HG02884 (cell line): ENCODE results near the gene OLFML2A.

ENCODE experiments used
- ATAC-seq: cut with Tn5 transposase; IDR thresholded peaks from one replicate; pipeline ENCODE4 v1.9.1; 2021; ENCODE audit warnings: mild to moderate bottlenecking, moderate library complexity; ENCODE audit not compliant: unreplicated experiment

Gene OLFML2A

GRCh38 chr9:124794902-124795491, 18.1 kb downstream of the OLFML2A start:
- ATAC-seq = no peak

- no peak for ATAC-seq
Observed at GRCh38 chr9:124795881-124796431, 19.0 kb downstream of the OLFML2A start.

GRCh38 chr9:124797343-124798103, 20.6 kb downstream of the OLFML2A start:
- ATAC-seq = no peak

DNA sequence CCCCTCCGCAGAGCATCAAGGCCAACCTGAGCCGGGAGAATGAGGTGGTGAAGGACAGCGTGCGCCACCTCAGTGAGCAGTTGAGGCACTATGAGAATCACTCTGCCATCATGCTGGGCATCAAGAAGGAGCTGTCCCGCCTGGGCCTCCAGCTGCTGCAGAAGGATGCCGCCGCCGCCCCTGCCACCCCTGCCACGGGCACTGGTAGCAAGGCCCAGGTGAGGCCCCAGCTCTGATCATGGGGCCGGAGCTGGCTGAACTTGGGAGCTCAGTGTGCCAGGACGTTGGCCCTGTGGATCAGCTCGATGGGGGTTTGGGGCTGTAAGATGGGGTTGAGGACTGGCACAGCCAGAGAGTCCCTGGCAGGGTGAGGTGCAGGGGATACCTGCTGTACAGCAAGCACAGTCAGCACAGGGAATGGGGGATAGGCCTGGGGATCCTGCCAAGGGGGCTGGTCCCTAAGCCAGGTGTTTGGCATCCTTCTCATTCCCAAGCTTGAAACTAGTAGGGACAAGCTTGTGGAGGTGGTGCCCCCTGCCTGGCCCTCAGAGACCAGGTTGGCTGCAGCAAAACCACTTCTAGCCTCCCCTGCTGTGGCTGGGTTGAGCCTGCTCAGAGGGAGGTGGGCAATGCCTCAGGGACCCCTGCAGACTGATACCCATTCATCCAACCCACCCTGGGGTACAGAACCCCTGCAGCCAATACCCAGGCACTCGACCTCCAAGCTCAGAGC, 22.5 kb downstream of the OLFML2A start:
- ATAC-seq = no peak

DNA sequence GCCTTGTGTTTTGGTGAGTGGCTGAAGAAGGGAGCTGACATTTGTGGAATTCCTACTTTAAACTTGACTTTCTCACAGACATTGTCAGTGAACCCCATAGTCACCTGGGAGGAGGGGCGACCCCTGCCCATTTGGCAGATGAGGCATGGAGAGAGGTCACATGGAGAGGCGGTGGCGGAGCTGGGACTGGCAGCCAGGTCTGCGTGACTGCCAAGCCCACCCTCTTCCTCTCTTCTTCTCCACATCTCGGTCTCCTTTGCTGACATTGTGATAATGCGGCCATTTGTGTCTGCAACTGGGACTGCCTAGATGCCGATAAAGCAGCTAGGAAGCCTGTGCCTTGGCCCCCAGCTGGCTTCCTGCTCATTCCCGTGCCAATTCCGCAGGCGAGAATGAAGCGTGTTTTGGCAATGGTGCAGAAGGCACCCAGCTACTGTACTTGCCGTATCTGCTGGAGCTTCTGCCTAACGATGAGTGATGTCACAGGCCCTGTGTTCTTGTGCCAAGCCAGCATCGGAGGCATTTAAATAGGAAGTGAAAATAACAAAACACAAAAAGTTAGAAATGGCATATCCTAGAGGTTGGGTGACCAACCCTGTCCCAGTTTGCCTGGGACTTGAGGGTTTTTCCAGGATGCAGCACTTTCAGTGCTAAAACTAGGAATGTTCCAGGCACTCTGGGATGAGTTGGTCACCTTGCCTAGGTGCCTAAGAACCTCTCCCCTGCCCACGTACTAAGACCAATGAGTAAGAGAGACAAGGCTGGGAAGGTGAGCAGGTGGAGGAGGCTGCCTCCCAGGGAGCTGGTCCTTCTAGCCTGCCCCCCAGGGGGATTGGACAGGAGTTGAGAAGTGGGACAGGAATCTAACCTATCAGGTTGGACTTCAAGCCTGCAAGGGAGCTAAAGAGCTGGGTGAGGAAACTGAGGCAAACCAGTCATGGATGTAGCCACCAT, 23.6 kb downstream of the OLFML2A start:
- no peak for ATAC-seq

- no peak for ATAC-seq
Observed at GRCh38 chr9:124801356-124801755, 24.4 kb downstream of the OLFML2A start.

DNA sequence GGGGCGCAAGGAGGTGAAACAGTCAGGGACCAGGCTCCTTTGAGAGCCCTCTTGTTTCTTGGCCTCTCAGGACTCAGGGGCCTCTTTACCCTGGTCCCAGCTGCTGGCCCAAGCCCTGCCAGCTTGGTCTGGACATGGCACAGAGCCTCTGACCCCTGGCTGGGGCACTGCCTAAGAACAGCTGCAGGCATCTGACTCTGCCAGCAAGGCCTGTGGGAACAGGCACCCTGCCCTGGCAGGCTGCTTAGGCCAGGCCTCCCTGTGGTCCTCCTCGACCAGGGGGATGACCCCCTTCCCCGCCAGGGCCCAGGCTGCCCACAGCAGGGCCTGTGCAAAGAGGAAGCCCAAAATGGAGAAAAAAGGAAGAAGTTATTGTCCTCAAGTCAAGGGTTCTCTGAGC, 25.5 kb downstream of the OLFML2A start:
- ATAC-seq = no peak

DNA sequence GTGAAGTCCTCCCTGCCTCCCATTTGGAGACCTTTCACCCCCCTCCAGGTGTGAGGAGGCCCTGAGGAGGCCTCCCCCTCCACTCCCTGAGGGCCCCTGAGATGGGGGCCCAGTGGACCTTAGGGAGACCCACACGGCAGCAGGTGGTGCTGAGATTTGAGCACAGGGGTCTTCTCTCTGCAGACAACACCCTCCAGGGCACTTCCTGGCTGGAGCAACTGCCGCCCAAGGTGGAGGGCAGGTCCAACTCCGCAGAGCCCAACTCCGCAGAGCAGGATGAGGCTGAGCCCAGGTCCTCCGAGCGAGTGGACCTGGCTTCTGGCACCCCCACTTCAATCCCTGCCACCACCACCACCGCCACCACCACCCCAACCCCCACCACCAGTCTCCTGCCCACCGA, 27.0 kb downstream of the OLFML2A start:
- ATAC-seq = no peak

- no peak for ATAC-seq
Observed at GRCh38 chr9:124805186-124805585, 28.3 kb downstream of the OLFML2A start.

- ATAC-seq = no peak
Observed at GRCh38 chr9:124808246-124808956, 31.5 kb downstream of the OLFML2A start.

DNA sequence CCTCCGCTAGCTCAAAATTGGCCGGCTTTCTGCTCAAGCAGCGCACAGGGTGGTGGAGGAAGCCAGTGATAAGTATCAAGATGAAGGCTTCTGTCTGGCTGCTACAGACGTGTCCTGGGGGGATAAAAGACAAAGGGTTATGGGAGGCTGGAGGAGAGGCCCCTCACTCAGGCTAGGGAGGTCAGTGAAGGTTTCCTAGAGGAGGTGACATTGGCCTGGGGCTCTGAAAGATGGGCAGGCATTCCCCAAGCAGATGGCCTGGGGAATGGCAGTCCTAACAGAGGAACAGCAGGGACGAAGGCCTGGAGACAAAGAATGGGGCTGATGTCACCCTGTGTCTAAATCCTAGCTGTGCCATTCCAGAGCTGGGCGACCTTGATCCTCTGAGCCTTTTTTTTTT, 32.3 kb downstream of the OLFML2A start:
- no peak for ATAC-seq

- ATAC-seq = no peak
Observed at GRCh38 chr9:124809741-124810500, 33.0 kb downstream of the OLFML2A start.

DNA sequence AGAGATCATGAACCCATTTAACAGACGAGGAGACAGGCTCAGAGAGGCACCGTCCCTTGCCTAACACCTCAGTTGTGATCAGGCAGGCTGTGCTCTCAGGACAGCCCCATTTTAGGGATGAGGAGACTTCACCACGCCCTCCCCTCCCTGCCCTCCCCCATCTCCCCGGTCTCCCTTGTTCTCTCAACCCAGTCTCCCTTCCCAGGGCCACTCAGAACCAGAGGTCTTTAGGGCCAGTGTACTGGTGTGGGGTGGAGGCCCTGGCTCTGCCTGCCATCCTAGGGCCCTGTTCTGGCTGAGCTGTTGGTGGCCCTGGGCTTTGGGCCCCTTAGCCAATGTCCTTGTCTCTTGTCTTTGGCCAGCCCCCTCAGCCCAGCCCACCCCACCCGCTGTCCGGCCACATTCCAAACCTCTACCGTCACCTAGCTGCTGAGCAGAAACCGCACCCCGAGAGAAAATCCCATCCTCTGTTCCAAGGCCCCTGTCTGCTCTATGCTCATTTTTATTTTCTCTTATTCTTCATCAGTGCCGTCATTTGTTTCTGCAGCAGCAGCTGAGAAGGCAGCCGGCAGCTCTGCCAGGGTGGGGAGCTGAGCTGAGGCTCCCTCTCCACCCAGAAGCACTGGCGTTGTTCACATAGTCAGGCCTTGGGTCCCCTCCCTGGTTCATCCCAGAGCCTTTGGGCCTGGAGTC, 33.9 kb downstream of the OLFML2A start:
- ATAC-seq = no peak

DNA sequence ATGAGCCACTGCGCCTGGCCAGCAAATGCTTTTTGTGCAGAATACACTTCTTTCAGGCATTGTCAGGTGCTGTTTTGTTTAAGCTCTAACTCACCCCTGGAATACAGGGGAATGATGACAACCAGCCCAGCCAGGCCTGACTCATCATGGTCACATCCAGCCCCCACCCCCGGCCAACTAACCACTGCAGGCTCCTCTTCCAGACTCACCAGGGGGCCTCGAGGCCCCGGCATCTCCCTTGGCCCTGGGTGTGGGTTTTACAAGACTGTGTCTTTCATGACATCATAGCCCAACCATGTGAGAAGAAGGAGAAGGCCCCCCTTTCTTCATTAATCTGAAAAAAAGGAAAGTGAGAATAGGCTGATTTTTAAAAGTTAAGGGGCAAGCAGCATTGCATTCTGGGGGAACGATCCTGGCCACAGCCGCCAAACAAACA, 35.5 kb downstream of the OLFML2A start:
- no peak for ATAC-seq

- no peak for ATAC-seq
Observed at GRCh38 chr9:124813041-124813440, 36.1 kb downstream of the OLFML2A start.

- ATAC-seq = no peak
Observed at GRCh38 chr9:124813501-124814163, 36.7 kb downstream of the OLFML2A start.

GRCh38 chr9:124814164-124814535, 37.2 kb downstream of the OLFML2A start:
- no peak for ATAC-seq

DNA sequence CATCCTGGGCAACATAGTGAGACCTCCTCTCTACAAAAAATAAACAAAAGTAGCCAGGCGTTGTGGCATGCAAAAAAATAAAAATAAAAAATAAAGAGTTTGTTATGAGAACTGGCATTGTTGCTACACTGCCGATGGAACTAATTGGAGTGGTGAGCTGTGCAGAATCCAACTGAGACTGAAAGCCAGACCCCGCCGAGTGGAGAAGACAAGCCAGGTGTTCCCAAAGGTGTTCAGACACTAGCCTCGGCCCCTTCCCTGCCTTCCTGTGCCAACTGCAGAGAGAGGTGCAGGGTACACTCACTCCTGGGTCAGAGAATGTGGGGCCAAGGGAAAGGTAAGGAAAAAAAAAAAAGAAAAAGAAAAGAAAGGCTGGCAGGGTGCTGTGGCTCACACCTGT, 38.7 kb downstream of the OLFML2A start:
- ATAC-seq = no peak
